ENCODE data around the gene RGS2.

Gene RGS2

DNA sequence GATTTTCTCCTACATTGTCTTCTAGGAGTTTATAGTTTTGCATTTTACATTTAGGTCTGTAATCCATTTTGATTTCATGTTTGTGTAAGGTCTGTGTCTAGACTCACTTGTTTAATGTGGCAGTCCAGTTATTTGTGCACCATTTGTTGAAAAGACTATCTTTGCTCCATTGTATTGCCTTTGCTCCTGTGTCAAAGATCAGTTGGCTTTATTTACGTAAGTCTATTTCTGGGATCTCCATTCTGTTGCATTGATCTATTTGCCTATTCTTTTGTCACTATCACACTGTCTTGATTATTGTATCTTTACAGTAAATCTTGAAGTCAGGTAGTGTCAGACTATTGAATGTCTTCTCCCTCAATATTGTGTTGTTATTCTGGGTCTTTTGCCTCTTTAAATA lies 49.7 kb upstream of the RGS2 start:
- CTCF ChIA-PET, result no interaction called here

DNA sequence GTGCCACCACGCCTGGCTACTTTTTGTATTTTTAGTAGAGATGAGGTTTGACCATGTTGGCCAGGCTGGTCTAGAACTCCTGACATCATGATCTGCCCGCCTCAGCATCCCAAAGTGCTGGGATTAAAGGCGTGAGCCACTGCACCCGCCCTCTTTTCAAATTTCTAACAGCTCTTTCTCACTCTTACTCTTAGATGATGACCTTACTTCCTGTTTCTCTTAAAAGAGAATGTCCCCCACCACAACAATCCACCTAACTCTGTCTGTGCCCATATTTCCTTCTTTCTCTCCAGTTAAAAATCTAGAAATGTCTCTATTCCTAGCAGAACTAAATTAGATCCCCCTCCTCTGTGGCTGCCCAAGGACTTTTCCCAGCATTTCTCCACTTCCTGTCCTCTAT lies 46.6 kb upstream of the RGS2 start:
- no peaks in the 10 kb centered on the region for H3K9me3 ChIP-seq (ENCODE audit: control insufficient read depth, insufficient read depth, low read depth, low read length)
- ChIA-PET POLR2A (no interaction called here), CTCF (interaction anchor here (0.6 to 1.0 kb wide), 2 partner anchors 40 to 71 kb away, joined by 3 to 7 read pairs; no protein-coding TSS in a partner anchor)
- H3K4me1 ChIP-seq (ENCODE audit: control insufficient read depth, insufficient read depth, low read length), result no peaks in the 10 kb centered on the region
- no peaks in the 10 kb centered on the region for H3K36me3 ChIP-seq (ENCODE audit: control insufficient read depth in 2 of 2, insufficient read depth in 1 of 2, low read length in 2 of 2)
- H3K4me3 ChIP-seq (ENCODE audit: low read depth, low read length), result no peak overlapping the region
- no peak overlapping the region for H3K27ac ChIP-seq (ENCODE audit: extremely low read depth, low read depth, low read length)
- TF ChIP-seq MZF1 (tag by site-specific recombination; IDR thresholded peaks at IDR 0.05; ENCODE audit: borderline replicate concordance) (no peak), KLF1 (tag by site-specific recombination; IDR thresholded peaks at IDR 0.05) (no peak), ZNF391 (tag by site-specific recombination; IDR thresholded peaks at IDR 0.05; ENCODE audit: borderline replicate concordance, low read depth) (no peak), ZNF157 (tag by site-specific recombination; IDR thresholded peaks at IDR 0.05) (no peak)
- TF ChIP-seq, protein P1, sequence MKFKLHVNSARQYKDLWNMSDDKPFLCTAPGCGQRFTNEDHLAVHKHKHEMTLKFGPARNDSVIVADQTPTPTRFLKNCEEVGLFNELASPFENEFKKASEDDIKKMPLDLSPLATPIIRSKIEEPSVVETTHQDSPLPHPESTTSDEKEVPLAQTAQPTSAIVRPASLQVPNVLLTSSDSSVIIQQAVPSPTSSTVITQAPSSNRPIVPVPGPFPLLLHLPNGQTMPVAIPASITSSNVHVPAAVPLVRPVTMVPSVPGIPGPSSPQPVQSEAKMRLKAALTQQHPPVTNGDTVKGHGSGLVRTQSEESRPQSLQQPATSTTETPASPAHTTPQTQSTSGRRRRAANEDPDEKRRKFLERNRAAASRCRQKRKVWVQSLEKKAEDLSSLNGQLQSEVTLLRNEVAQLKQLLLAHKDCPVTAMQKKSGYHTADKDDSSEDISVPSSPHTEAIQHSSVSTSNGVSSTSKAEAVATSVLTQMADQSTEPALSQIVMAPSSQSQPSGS (tag by site-specific recombination; IDR thresholded peaks at IDR 0.05; ENCODE audit: low read depth), result no peak
- TF ChIP-seq, protein P2, sequence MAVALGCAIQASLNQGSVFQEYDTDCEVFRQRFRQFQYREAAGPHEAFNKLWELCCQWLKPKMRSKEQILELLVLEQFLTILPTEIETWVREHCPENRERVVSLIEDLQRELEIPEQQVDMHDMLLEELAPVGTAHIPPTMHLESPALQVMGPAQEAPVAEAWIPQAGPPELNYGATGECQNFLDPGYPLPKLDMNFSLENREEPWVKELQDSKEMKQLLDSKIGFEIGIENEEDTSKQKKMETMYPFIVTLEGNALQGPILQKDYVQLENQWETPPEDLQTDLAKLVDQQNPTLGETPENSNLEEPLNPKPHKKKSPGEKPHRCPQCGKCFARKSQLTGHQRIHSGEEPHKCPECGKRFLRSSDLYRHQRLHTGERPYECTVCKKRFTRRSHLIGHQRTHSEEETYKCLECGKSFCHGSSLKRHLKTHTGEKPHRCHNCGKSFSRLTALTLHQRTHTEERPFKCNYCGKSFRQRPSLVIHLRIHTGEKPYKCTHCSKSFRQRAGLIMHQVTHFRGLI (tag by site-specific recombination; IDR thresholded peaks at IDR 0.05), result no peak

More for the DNA sequence above, 49.7 kb upstream of the RGS2 start:
- Histone ChIP-seq H3K4me1 (ENCODE audit: control insufficient read depth, insufficient read depth, low read length) (no peaks in the 10 kb centered on the region), H3K4me3 (ENCODE audit: low read depth, low read length) (no peak overlapping the region), H3K27ac (ENCODE audit: extremely low read depth, low read depth, low read length) (no peak overlapping the region), H3K36me3 (ENCODE audit: control insufficient read depth in 2 of 2, insufficient read depth in 1 of 2, low read length in 2 of 2) (no peaks in the 10 kb centered on the region), H3K9me3 (ENCODE audit: control insufficient read depth, insufficient read depth, low read depth, low read length) (no peaks in the 10 kb centered on the region)
- no peak for TF ChIP-seq ZNF140 (tag by site-specific recombination; IDR thresholded peaks at IDR 0.05)
- TF ChIP-seq ZNF555 (tag by site-specific recombination; conservative IDR thresholded peaks at IDR 0.05), result no peak
- TF ChIP-seq ZNF677 (tag by site-specific recombination; IDR thresholded peaks at IDR 0.05), result no peak
- TF ChIP-seq ZNF707 (tag by site-specific recombination; IDR thresholded peaks at IDR 0.05), result no peak
- TF ChIP-seq PRDM2 (tag by site-specific recombination; IDR thresholded peaks at IDR 0.05; ENCODE audit: borderline replicate concordance), result no peak
- TF ChIP-seq ZNF830 (tag by site-specific recombination; IDR thresholded peaks at IDR 0.05; ENCODE audit: low read depth), result no peak
- TF ChIP-seq ZNF426 (tag by site-specific recombination; IDR thresholded peaks at IDR 0.05), result no peak
- no peak for TF ChIP-seq ZNF561 (tag by site-specific recombination; IDR thresholded peaks at IDR 0.05; ENCODE audit: borderline replicate concordance)
- TF ChIP-seq ZNF473 (tag by site-specific recombination; IDR thresholded peaks at IDR 0.05), result no peak
- no peak for TF ChIP-seq ZBTB48 (tag by site-specific recombination; IDR thresholded peaks at IDR 0.05)
- no peak for TF ChIP-seq ZNF747 (tag by site-specific recombination; IDR thresholded peaks at IDR 0.05)
- TF ChIP-seq KLF16 (tag by site-specific recombination; IDR thresholded peaks at IDR 0.05), result no peak
- TF ChIP-seq, protein P3, sequence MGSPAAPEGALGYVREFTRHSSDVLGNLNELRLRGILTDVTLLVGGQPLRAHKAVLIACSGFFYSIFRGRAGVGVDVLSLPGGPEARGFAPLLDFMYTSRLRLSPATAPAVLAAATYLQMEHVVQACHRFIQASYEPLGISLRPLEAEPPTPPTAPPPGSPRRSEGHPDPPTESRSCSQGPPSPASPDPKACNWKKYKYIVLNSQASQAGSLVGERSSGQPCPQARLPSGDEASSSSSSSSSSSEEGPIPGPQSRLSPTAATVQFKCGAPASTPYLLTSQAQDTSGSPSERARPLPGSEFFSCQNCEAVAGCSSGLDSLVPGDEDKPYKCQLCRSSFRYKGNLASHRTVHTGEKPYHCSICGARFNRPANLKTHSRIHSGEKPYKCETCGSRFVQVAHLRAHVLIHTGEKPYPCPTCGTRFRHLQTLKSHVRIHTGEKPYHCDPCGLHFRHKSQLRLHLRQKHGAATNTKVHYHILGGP (tag by site-specific recombination; IDR thresholded peaks at IDR 0.05), result no peak
- TF ChIP-seq ZSCAN16 (tag by site-specific recombination; IDR thresholded peaks at IDR 0.05), result no peak
- TF ChIP-seq GLIS2 (tag by site-specific recombination; IDR thresholded peaks at IDR 0.05), result no peak
- TF ChIP-seq, protein P4, sequence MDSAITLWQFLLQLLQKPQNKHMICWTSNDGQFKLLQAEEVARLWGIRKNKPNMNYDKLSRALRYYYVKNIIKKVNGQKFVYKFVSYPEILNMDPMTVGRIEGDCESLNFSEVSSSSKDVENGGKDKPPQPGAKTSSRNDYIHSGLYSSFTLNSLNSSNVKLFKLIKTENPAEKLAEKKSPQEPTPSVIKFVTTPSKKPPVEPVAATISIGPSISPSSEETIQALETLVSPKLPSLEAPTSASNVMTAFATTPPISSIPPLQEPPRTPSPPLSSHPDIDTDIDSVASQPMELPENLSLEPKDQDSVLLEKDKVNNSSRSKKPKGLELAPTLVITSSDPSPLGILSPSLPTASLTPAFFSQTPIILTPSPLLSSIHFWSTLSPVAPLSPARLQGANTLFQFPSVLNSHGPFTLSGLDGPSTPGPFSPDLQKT (IDR thresholded peaks at IDR 0.05; ENCODE audit: borderline replicate concordance, low read depth, low read length), result no peak
- POLR2A ChIA-PET, result no interaction called here

Measured in HEK293 (cell line).